NCI-H345 treated with DMSO at 0.1 percent for 48 hours (cell line): ENCODE measurements around the gene ZNF746.

ENCODE experiments used
- DNase-seq: peaks from one replicate; lab custom pipeline; 2025; ENCODE audit not compliant: unreplicated experiment; lab: John Stamatoyannopoulos, UW

Gene ZNF746

GRCh38 chr7:149493366-149493765, 4.2 kb downstream of the ZNF746 start:
- DNase-seq = no peak

- no peak for DNase-seq
Measured at GRCh38 chr7:149490083-149490760, 7.4 kb downstream of the ZNF746 start.

- no peak for DNase-seq
Measured at GRCh38 chr7:149489391-149490024, 8.1 kb downstream of the ZNF746 start.

- DNase-seq = no peak
Measured at GRCh38 chr7:149479568-149479967, 18.0 kb downstream of the ZNF746 start.

GRCh38 chr7:149478754-149479153, 18.9 kb downstream of the ZNF746 start:
- no peak for DNase-seq

GRCh38 chr7:149477494-149478443, 19.8 kb downstream of the ZNF746 start:
- no peak for DNase-seq

- DNase-seq = no peak
Measured at GRCh38 chr7:149476791-149477190, 20.8 kb downstream of the ZNF746 start.

- DNase-seq = no peak
Measured at GRCh38 chr7:149475121-149476045, 22.2 kb downstream of the ZNF746 start.

GRCh38 chr7:149474309-149475120, 23.1 kb downstream of the ZNF746 start:
- DNase-seq = no peak

GRCh38 chr7:149473251-149473650, 24.4 kb downstream of the ZNF746 start:
- no peak for DNase-seq

- no peak for DNase-seq
Measured at GRCh38 chr7:149471289-149471953, 26.2 kb downstream of the ZNF746 start.

GRCh38 chr7:149469806-149470205, 27.8 kb downstream of the ZNF746 start:
- DNase-seq = no peak

- DNase-seq = no peak
Measured at GRCh38 chr7:149468208-149468607, 29.4 kb downstream of the ZNF746 start.

GRCh38 chr7:149467321-149467859, 30.2 kb downstream of the ZNF746 start:
- no peak for DNase-seq

- no peak for DNase-seq
Measured at GRCh38 chr7:149466364-149466763, 31.2 kb downstream of the ZNF746 start.

GRCh38 chr7:149463500-149464161, 34.0 kb downstream of the ZNF746 start:
- DNase-seq = no peak

GRCh38 chr7:149462101-149462520, 35.5 kb downstream of the ZNF746 start:
- no peak for DNase-seq

GRCh38 chr7:149460493-149461277, 36.9 kb downstream of the ZNF746 start, which contains the start of gene ZNF777:
TSS of gene ZNF777 (minus strand) at chr7:149461062. CDS start at chr7:149456022, 5,040 bp downstream.
- DNase-seq = peak; percentile 26
